ENCODE results near the gene PDCD10.

DNA sequence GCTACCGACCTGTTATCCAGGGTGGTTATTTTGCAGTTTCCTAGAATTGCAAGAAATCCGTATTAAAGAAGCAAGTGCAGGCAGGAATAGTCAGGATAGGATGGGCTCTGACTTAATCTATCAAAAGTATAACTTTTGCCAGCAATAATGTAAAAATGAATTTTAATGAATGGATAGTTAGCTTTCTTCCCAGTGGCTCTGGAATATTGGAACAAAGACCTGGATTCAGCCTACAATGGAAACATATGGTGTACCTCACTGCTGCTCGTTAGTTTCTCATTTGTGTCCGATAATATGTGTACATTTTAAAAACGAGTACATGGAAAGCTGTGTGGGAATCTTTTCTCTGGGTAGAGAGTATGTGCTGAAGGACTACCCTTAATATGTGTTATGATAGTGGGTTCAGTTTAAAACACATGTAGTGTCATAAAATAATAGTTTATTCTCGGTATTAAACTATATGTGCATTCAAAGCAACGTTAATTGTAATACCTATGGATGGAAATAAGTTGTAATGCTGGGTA lies 1.6 kb upstream of the PDCD10 start:
- no peak for TF ChIP-seq POLR2A (IDR thresholded peaks at IDR 0.05; ENCODE audit: low read depth, low read length)
- TF ChIP-seq EZH2 (IDR thresholded peaks at IDR 0.05; ENCODE audit: borderline replicate concordance, low read depth, low read length, severe bottlenecking) = no peak
- TF ChIP-seq, protein P1, sequence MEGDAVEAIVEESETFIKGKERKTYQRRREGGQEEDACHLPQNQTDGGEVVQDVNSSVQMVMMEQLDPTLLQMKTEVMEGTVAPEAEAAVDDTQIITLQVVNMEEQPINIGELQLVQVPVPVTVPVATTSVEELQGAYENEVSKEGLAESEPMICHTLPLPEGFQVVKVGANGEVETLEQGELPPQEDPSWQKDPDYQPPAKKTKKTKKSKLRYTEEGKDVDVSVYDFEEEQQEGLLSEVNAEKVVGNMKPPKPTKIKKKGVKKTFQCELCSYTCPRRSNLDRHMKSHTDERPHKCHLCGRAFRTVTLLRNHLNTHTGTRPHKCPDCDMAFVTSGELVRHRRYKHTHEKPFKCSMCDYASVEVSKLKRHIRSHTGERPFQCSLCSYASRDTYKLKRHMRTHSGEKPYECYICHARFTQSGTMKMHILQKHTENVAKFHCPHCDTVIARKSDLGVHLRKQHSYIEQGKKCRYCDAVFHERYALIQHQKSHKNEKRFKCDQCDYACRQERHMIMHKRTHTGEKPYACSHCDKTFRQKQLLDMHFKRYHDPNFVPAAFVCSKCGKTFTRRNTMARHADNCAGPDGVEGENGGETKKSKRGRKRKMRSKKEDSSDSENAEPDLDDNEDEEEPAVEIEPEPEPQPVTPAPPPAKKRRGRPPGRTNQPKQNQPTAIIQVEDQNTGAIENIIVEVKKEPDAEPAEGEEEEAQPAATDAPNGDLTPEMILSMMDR (IDR thresholded peaks at IDR 0.05; ENCODE audit: extremely low read depth in 1 of 2, insufficient read depth in 1 of 2, low read depth in 1 of 2, low read length in 2 of 2) = no peak
- no peak for TF ChIP-seq POLR2AphosphoS5 (IDR thresholded peaks at IDR 0.05; ENCODE audit: insufficient read depth, low read depth, low read length)
- TF ChIP-seq, protein P2, sequence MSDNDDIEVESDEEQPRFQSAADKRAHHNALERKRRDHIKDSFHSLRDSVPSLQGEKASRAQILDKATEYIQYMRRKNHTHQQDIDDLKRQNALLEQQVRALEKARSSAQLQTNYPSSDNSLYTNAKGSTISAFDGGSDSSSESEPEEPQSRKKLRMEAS (IDR thresholded peaks at IDR 0.05; ENCODE audit: insufficient read depth, insufficient read length) = no peak
- TF ChIP-seq JUN (IDR thresholded peaks at IDR 0.05; ENCODE audit: borderline replicate concordance, insufficient read depth, insufficient read length, low read depth) = no peak
- TF ChIP-seq MYC (IDR thresholded peaks at IDR 0.05; ENCODE audit: low read depth, low read length) = no peak
- no peak for TF ChIP-seq FOS (IDR thresholded peaks at IDR 0.05; ENCODE audit: borderline replicate concordance, insufficient read depth, low read length)

Data from endothelial cell of umbilical vein (primary cell).